ENCODE data around the gene CCDC181. TPM values are rescaled to one million over a fixed set of nuclear protein-coding genes. Genes with fewer than 3 reads are reported as not detected.

CCDC181 gene
- total and polyA plus RNA-seq, 2 experiments from 2014 or later = not detected

- Histone ChIP-seq H3K9ac (no peak overlapping the region), H3K4me3 (no peak overlapping the region), H3K36me3 (ENCODE audit: low read depth) (no peaks in the 10 kb centered on the region), H3K27ac (no peak overlapping the region), H3K4me1 (ENCODE audit: insufficient read depth) (no peaks in the 10 kb centered on the region), H4K20me1 (ENCODE audit: insufficient read depth) (no peaks in the 10 kb centered on the region), H3K9me2 (ENCODE audit: insufficient read depth) (no peaks in the 10 kb centered on the region), H3F3A (ENCODE audit: insufficient read depth) (no peaks in the 10 kb centered on the region), H3K9me3 (ENCODE audit: low read depth) (no peaks in the 10 kb centered on the region), H3K27me3 (replicated peaks; ENCODE audit: insufficient read depth) (no peaks in the 10 kb centered on the region), H2AFZ (no peak overlapping the region), H3K79me2 (ENCODE audit: insufficient read depth) (peaks cover 10% of the 10 kb centered on the region), H3K4me2 (ENCODE audit: unreplicated experiment) (no peak overlapping the region)
- no peak for TF ChIP-seq EZH2phosphoT487 (IDR thresholded peaks at IDR 0.05; ENCODE audit: insufficient read depth, low read depth)
- DNase-seq = no peak
- in situ Hi-C loops (cut with MboI) = no loop called here
- WGBS, 2 experiments (ENCODE audit: low coverage in 1 of 2, low lambda C conversion rate in 2 of 2, missing lambda C conversion rate in 2 of 2) = 85 to 87% methylated on average over 3 of the region's 3 CpGs
Measured at GRCh38 chr1:169472738-169473137, 45.5 kb upstream of the CCDC181 start.

- no peak overlapping the region for H3K9ac ChIP-seq
Measured at GRCh38 chr1:169468982-169469381, 41.7 kb upstream of the CCDC181 start.

GRCh38 chr1:169466259-169467230, 39.3 kb upstream of the CCDC181 start:
- DNase-seq = peak; percentile 65
- in situ Hi-C loops (cut with MboI) = no loop called here
- Histone ChIP-seq H3K9me3 (ENCODE audit: low read depth) (no peaks in the 10 kb centered on the region), H3K9ac (no peak overlapping the region), H3K79me2 (ENCODE audit: insufficient read depth) (no peaks in the 10 kb centered on the region), H3K4me1 (ENCODE audit: insufficient read depth) (no peaks in the 10 kb centered on the region), H3K36me3 (ENCODE audit: low read depth) (no peaks in the 10 kb centered on the region), H3K27ac (no peak overlapping the region), H3K27me3 (replicated peaks; ENCODE audit: insufficient read depth) (no peaks in the 10 kb centered on the region), H3K4me3 (no peak overlapping the region), H3F3A (ENCODE audit: insufficient read depth) (0 out of 2 replicates have a peak, but pooled peaks cover under 1% of the 10 kb centered on the region), H2AFZ (no peak overlapping the region), H3K4me2 (ENCODE audit: unreplicated experiment) (no peak overlapping the region), H4K20me1 (ENCODE audit: insufficient read depth) (no peaks in the 10 kb centered on the region), H3K9me2 (ENCODE audit: insufficient read depth) (no peaks in the 10 kb centered on the region)
- WGBS, 2 experiments (ENCODE audit: low coverage in 1 of 2, low lambda C conversion rate in 2 of 2, missing lambda C conversion rate in 2 of 2) = 60 to 62% methylated on average over 8 of the region's 8 CpGs
- TF ChIP-seq EZH2 (IDR thresholded peaks at IDR 0.05; ENCODE audit: insufficient read depth, poor library complexity, severe bottlenecking) (no peak), EZH2phosphoT487 (IDR thresholded peaks at IDR 0.05; ENCODE audit: insufficient read depth, low read depth) (no peak)

More at GRCh38 chr1:169468982-169469381, 41.7 kb upstream of the CCDC181 start:
- Histone ChIP-seq H2AFZ (no peak overlapping the region), H3K4me1 (ENCODE audit: insufficient read depth) (no peaks in the 10 kb centered on the region), H3K4me3 (no peak overlapping the region), H3K27ac (no peak overlapping the region), H3K9me2 (ENCODE audit: insufficient read depth) (no peaks in the 10 kb centered on the region), H3F3A (ENCODE audit: insufficient read depth) (no peaks in the 10 kb centered on the region), H3K4me2 (ENCODE audit: unreplicated experiment) (no peak overlapping the region), H3K9me3 (ENCODE audit: low read depth) (no peaks in the 10 kb centered on the region), H4K20me1 (ENCODE audit: insufficient read depth) (no peaks in the 10 kb centered on the region), H3K27me3 (replicated peaks; ENCODE audit: insufficient read depth) (no peaks in the 10 kb centered on the region), H3K36me3 (ENCODE audit: low read depth) (no peaks in the 10 kb centered on the region), H3K79me2 (ENCODE audit: insufficient read depth) (no peaks in the 10 kb centered on the region)
- DNase-seq = peak; percentile 39
- TF ChIP-seq EZH2phosphoT487 (IDR thresholded peaks at IDR 0.05; ENCODE audit: insufficient read depth, low read depth) = no peak
- TF ChIP-seq EZH2 (IDR thresholded peaks at IDR 0.05; ENCODE audit: insufficient read depth, poor library complexity, severe bottlenecking) = no peak
- in situ Hi-C loops (cut with MboI) = no loop called here

GRCh38 chr1:169465281-169465680, 38.0 kb upstream of the CCDC181 start:
- in situ Hi-C loops (cut with MboI) = no loop called here
- Histone ChIP-seq H3K9ac (no peak overlapping the region), H3K4me2 (ENCODE audit: unreplicated experiment) (no peak overlapping the region), H3K9me2 (ENCODE audit: insufficient read depth) (no peaks in the 10 kb centered on the region), H3K4me1 (ENCODE audit: insufficient read depth) (no peaks in the 10 kb centered on the region), H3K79me2 (ENCODE audit: insufficient read depth) (no peaks in the 10 kb centered on the region), H4K20me1 (ENCODE audit: insufficient read depth) (no peaks in the 10 kb centered on the region), H3K36me3 (ENCODE audit: low read depth) (no peaks in the 10 kb centered on the region), H3K4me3 (no peak overlapping the region), H2AFZ (no peak overlapping the region), H3K27me3 (replicated peaks; ENCODE audit: insufficient read depth) (no peaks in the 10 kb centered on the region), H3K9me3 (ENCODE audit: low read depth) (no peaks in the 10 kb centered on the region), H3K27ac (no peak overlapping the region), H3F3A (ENCODE audit: insufficient read depth) (peaks cover 5% of the 10 kb centered on the region)
- TF ChIP-seq EZH2phosphoT487 (IDR thresholded peaks at IDR 0.05; ENCODE audit: insufficient read depth, low read depth) = no peak
- no peak for TF ChIP-seq EZH2 (IDR thresholded peaks at IDR 0.05; ENCODE audit: insufficient read depth, poor library complexity, severe bottlenecking)
- no peak for DNase-seq
